ENCODE results near the gene DCUN1D4.

Gene DCUN1D4

GRCh38 chr4:51842554-51843308 is at the start of gene DCUN1D4:
TSS of gene DCUN1D4 (plus strand) at chr4:51843153. CDS start at chr4:51843243, 90 bp downstream.
- DNase-seq, result peak; percentile 97

- no peak for DNase-seq
These were observed 22.3 kb upstream of the DCUN1D4 start for GRCh38 chr4:51820443-51821234.

GRCh38 chr4:51825341-51825740 is 17.6 kb upstream of the DCUN1D4 start:
- no peak for DNase-seq

- no peak for DNase-seq
These were observed 12.7 kb upstream of the DCUN1D4 start for GRCh38 chr4:51830156-51830720.

- peak; percentile 2 for DNase-seq
These were observed 11.8 kb upstream of the DCUN1D4 start for GRCh38 chr4:51831133-51831532.

GRCh38 chr4:51833236-51833635 is 9.7 kb upstream of the DCUN1D4 start:
- no peak for DNase-seq

GRCh38 chr4:51835079-51835478 is 7.9 kb upstream of the DCUN1D4 start:
- DNase-seq, result no peak

- no peak for DNase-seq
These were observed 7.1 kb upstream of the DCUN1D4 start for GRCh38 chr4:51835855-51836254.

- no peak for DNase-seq
These were observed 6.4 kb upstream of the DCUN1D4 start for GRCh38 chr4:51836549-51836948.

- no peak for DNase-seq
These were observed 2.2 kb upstream of the DCUN1D4 start for GRCh38 chr4:51840781-51841180.

GRCh38 chr4:51842167-51842553 is 793 bp upstream of the DCUN1D4 start:
- no peak for DNase-seq

- peak; percentile 65 for DNase-seq
These were observed 578 bp downstream of the DCUN1D4 start for GRCh38 chr4:51843309-51844152.

GRCh38 chr4:51844153-51845054 is 1.5 kb downstream of the DCUN1D4 start:
- DNase-seq, result peak; percentile 94

GRCh38 chr4:51845055-51845426 is 2.1 kb downstream of the DCUN1D4 start:
- no peak for DNase-seq

- no peak for DNase-seq
These were observed 2.8 kb downstream of the DCUN1D4 start for GRCh38 chr4:51845711-51846110.

- no peak for DNase-seq
These were observed 6.5 kb downstream of the DCUN1D4 start for GRCh38 chr4:51849430-51849829.

- DNase-seq, result no peak
These were observed 7.3 kb downstream of the DCUN1D4 start for GRCh38 chr4:51850294-51850693.

GRCh38 chr4:51851090-51851936 is 8.4 kb downstream of the DCUN1D4 start:
- DNase-seq, result no peak

GRCh38 chr4:51851937-51852290 is 9.0 kb downstream of the DCUN1D4 start:
- DNase-seq, result no peak

- no peak for DNase-seq
These were observed 10.2 kb downstream of the DCUN1D4 start for GRCh38 chr4:51853027-51853682.
